Endothelial cell of umbilical vein (primary cell): Measurements from ENCODE around the gene SLC39A9. TPM values are rescaled to one million over a fixed set of nuclear protein-coding genes. Genes with fewer than 3 reads are reported as not detected.
A peak's percentile ranks its signal among the peaks of the same experiment; 100 is the strongest.

ENCODE experiments used
- BruUV-seq: library from RNA; stranded (reverse); fragments of 400-500 nt; replicated peaks from 2 replicates; lab custom pipeline; 2021; lab: Mats Ljungman, UMichigan
- CTCF ChIA-PET: fragments of 300-600, 350-600 bp; sonication (Branson Sonifier 250); formaldehyde crosslinking; loops from one replicate; lab custom pipeline; 2021; ENCODE audit warnings: antibody characterized with exemption, inconsistent platforms; lab: Charles Lee
- POLR2A ChIA-PET: fragments of 300-600, 350-600 bp; sonication (Branson Sonifier 250); formaldehyde crosslinking; loops from one replicate; lab custom pipeline; 2021; ENCODE audit warnings: antibody characterized with exemption, inconsistent platforms; lab: Charles Lee
- DNase-seq: peaks from one replicate; pipeline ENCODE4 v3.0.0-alpha.2; 2011; ENCODE audit warnings: low read depth, low spot score
- FAIRE-seq: peaks from 2 replicates; lab custom pipeline; 2011; peaks lifted over from hg19 to GRCh38; lab: Jason Lieb, UNC
- H2AFZ ChIP-seq: 2 replicates; pipeline ENCODE4 v1.6.0; 2012; ENCODE audit warnings: low read depth, low read length, control low read depth, inconsistent platforms
- H3K27ac ChIP-seq: 2 replicates; pipeline ENCODE4 v1.5.1; 2011; ENCODE audit warnings: low read depth, mild to moderate bottlenecking, control low read depth, low read length, moderate library complexity; ENCODE audit not compliant: insufficient read depth
- H3K27me3 ChIP-seq, 2 experiments: 2 replicates each; pipeline versions ENCODE4 v1.6.0 to v1.6.1; 2011; ENCODE audit warnings: low read length in 2 of 2, mixed read lengths in 1 of 2; ENCODE audit not compliant: control insufficient read depth in 2 of 2, insufficient read depth in 2 of 2
- H3K36me3 ChIP-seq, 2 experiments: 2 replicates in 1 of 2; 3 replicates in 1 of 2; pipeline ENCODE4 v1.5.1; 2011; ENCODE audit warnings: low read length in 2 of 2, mild to moderate bottlenecking in 1 of 2, moderate library complexity in 1 of 2; ENCODE audit not compliant: control insufficient read depth in 2 of 2, insufficient read depth in 2 of 2; ENCODE audit errors: extremely low read depth in 1 of 2
- H3K4me1 ChIP-seq: 3 replicates; pipeline ENCODE4 v1.5.1; 2011; ENCODE audit warnings: mild to moderate bottlenecking, low read length; ENCODE audit not compliant: control insufficient read depth, insufficient read depth; ENCODE audit errors: extremely low read depth
- H3K4me2 ChIP-seq: 2 replicates; pipeline ENCODE4 v1.6.1; 2011; ENCODE audit warnings: low read length, control low read depth, mixed read lengths; ENCODE audit not compliant: insufficient read depth
- H3K4me3 ChIP-seq, 3 experiments: fragments of 200-600 bp in 1 of 3; sonication (generic), shearing (Covaris generic) in 1 of 3; replicated peaks in 1 of 3; 2 replicates each; pipeline ENCODE4 v1.5.1; 2011 to 2016; ENCODE audit warnings: control low read depth in 3 of 3, low read length in 3 of 3, mild to moderate bottlenecking in 2 of 3, inconsistent platforms in 1 of 3, low read depth in 1 of 3, moderate library complexity in 1 of 3; ENCODE audit not compliant: insufficient read depth in 1 of 3
- H3K79me2 ChIP-seq: 2 replicates; pipeline ENCODE4 v1.6.0; 2012; ENCODE audit warnings: low read length, inconsistent platforms; ENCODE audit not compliant: control insufficient read depth, insufficient read depth
- H3K9ac ChIP-seq: replicated peaks from 2 replicates; pipeline ENCODE3; 2011; ENCODE audit warnings: low read length, control low read depth; ENCODE audit not compliant: insufficient read depth; ENCODE audit errors: extremely low read depth
- H3K9me1 ChIP-seq: replicated peaks from 3 replicates; pipeline ENCODE4 v1.6.0; 2011; ENCODE audit warnings: mild to moderate bottlenecking, low read length; ENCODE audit not compliant: control insufficient read depth, insufficient read depth; ENCODE audit errors: extremely low read depth
- H3K9me3 ChIP-seq: replicated peaks from 2 replicates; pipeline ENCODE4 v1.5.1; 2012; ENCODE audit warnings: low read length, inconsistent platforms; ENCODE audit not compliant: control insufficient read depth, insufficient read depth
- H4K20me1 ChIP-seq: replicated peaks from 2 replicates; pipeline ENCODE3; 2011; ENCODE audit warnings: mild to moderate bottlenecking, low read length; ENCODE audit not compliant: control insufficient read depth, insufficient read depth; ENCODE audit errors: extremely low read depth
- CTCF ChIP-seq, 2 donors: IDR thresholded peaks; 1 replicate in 1 of 2; 2 replicates in 1 of 2; pipeline ENCODE4 v1.5.1; 2011; ENCODE audit warnings: low read length in 2 of 2, mild to moderate bottlenecking in 2 of 2, moderate library complexity in 2 of 2, control low read depth in 1 of 2, inconsistent platforms in 1 of 2, low read depth in 1 of 2; ENCODE audit not compliant: insufficient read depth in 1 of 2; ENCODE audit errors: extremely low read depth in 1 of 2
- EZH2 ChIP-seq: IDR thresholded peaks from 2 replicates; pipeline ENCODE4 v1.6.1; 2012; ENCODE audit warnings: borderline replicate concordance, low read depth, mild to moderate bottlenecking, moderate library complexity, low read length, inconsistent platforms; ENCODE audit not compliant: severe bottlenecking
- FOS ChIP-seq: IDR thresholded peaks from 2 replicates; pipeline ENCODE4 v1.6.1; 2011; ENCODE audit warnings: mild to moderate bottlenecking, low read length, moderate library complexity, borderline replicate concordance; ENCODE audit not compliant: insufficient read depth
- GATA2 ChIP-seq: IDR thresholded peaks from 2 replicates; pipeline ENCODE4 v1.7.0; 2011; ENCODE audit warnings: low read depth, mild to moderate bottlenecking, moderate library complexity, mixed read lengths, low read length; ENCODE audit not compliant: insufficient read length, insufficient read depth
- JUN ChIP-seq: IDR thresholded peaks from 2 replicates; pipeline ENCODE4 v1.6.1; 2011; ENCODE audit warnings: borderline replicate concordance, low read depth; ENCODE audit not compliant: insufficient read length, insufficient read depth
- MAX ChIP-seq: IDR thresholded peaks from 2 replicates; pipeline ENCODE4 v1.6.1; 2011; ENCODE audit not compliant: insufficient read depth, insufficient read length
- MYC ChIP-seq: IDR thresholded peaks from one replicate; pipeline ENCODE4 v1.6.1; 2011; ENCODE audit warnings: mild to moderate bottlenecking, low read depth, low read length
- POLR2A ChIP-seq: IDR thresholded peaks from 2 replicates; pipeline ENCODE4 v1.6.1; 2012; ENCODE audit warnings: low read depth, mild to moderate bottlenecking, control low read depth, low read length
- POLR2AphosphoS5 ChIP-seq: IDR thresholded peaks from 2 replicates; pipeline ENCODE4 v1.6.1; 2012; ENCODE audit warnings: low read depth, mild to moderate bottlenecking, control low read depth, low read length, moderate library complexity; ENCODE audit not compliant: insufficient read depth
- dilution Hi-C: fragments of 300-500 bp; cut with MboI; formaldehyde crosslinking; loops from one replicate; pipeline ENCODE4 v1.15.0; 2019; ENCODE audit warnings: low sequenced_read_pairs; ENCODE audit not compliant: extremely low pct_ligation_motif_present
- intact Hi-C: fragments of 100-400 bp; cut with micrococcal nuclease; formaldehyde crosslinking; loops from one replicate; pipeline ENCODE4 v1.10.0; 2022
- polyA plus RNA-seq, 4 experiments: library from polyadenylated mRNA; depleted of rRNA in 3 of 4; stranded (reverse) in 3 of 4; unstranded in 1 of 4; fragments of >200 nt; gene quantifications; 2 replicates each; pipeline versions ENCODE4 v1.2.1 to v1.2.3, GENCODE V29; 2011 to 2012; ENCODE audit warnings: missing spikeins in 1 of 4
- total RNA-seq: library from RNA; stranded (reverse); gene quantifications from 2 replicates; pipeline ENCODE4 v1.2.3, GENCODE V29; 2021

The SLC39A9 gene
- total and polyA plus RNA-seq, 2 donors (not counting 3 experiments of a cell fraction or from before 2014, with no cell fraction given): 39.8 to 55.2 TPM

GRCh38 chr14:69400154-69400553 is 1.7 kb downstream of the SLC39A9 start:
- peak overlapping the region in 1 of 3 experiments; percentile 84 for H3K4me3 ChIP-seq
- no peak for TF ChIP-seq MAX
- no peak for TF ChIP-seq POLR2AphosphoS5
- no peak for TF ChIP-seq JUN
- no peak for TF ChIP-seq MYC
- TF ChIP-seq EZH2: no peak
- no peak for TF ChIP-seq FOS
- TF ChIP-seq CTCF (IDR thresholded peaks at IDR 0.05; ENCODE audit: extremely low read depth in 1 of 2, insufficient read depth in 1 of 2, low read depth in 1 of 2, low read length in 2 of 2): no peak
- TF ChIP-seq GATA2: no peak
- no peak for TF ChIP-seq POLR2A
- no peaks in the 10 kb centered on the region for H3K27me3 ChIP-seq
- no peaks in the 10 kb centered on the region for H3K9me3 ChIP-seq
- H4K20me1 ChIP-seq: peaks cover 5% of the 10 kb centered on the region
- intact Hi-C loops: no loop called here
- H3K27ac ChIP-seq: no peak overlapping the region
- dilution Hi-C loops: no loop called here
- DNase-seq: no peak
- no TSS peak for BruUV-seq
- peaks cover 71% of the 10 kb centered on the region for H3K79me2 ChIP-seq
- peak overlapping the region; percentile 95 for H3K4me2 ChIP-seq
- no peak overlapping the region for H3K9ac ChIP-seq
- peaks cover 31% of the 10 kb centered on the region for H3K4me1 ChIP-seq
- POLR2A ChIA-PET: no interaction called here
- no peak overlapping the region for H2AFZ ChIP-seq
- CTCF ChIA-PET: no interaction called here
- no peak for FAIRE-seq
- peaks cover 7% of the 10 kb centered on the region in 2 experiments for H3K36me3 ChIP-seq
- no peaks in the 10 kb centered on the region for H3K9me1 ChIP-seq
